H1 (cell line): Measurements from ENCODE around the gene MRFAP1. TPM values are rescaled to one million over a fixed set of nuclear protein-coding genes. Genes with fewer than 3 reads are reported as not detected.

Experiments
- RAD21 ChIP-seq, 2 experiments: IDR thresholded peaks in 1 of 2; conservative IDR thresholded peaks in 1 of 2; 2 replicates each; pipeline ENCODE4 v1.6.1; 2011; ENCODE audit warnings: low read depth in 2 of 2, low read length in 2 of 2, improper control_type of control experiment in 1 of 2, inconsistent platforms in 1 of 2, mild to moderate bottlenecking in 1 of 2, moderate library complexity in 1 of 2
- TEAD4 ChIP-seq: IDR thresholded peaks from 2 replicates; pipeline ENCODE4 v1.6.1; 2012; ENCODE audit warnings: low read depth, low read length, inconsistent platforms, mixed read lengths
- polyA plus RNA-seq, 7 experiments: library from polyadenylated mRNA; depleted of rRNA in 3 of 7; stranded (reverse) in 5 of 7; unstranded in 2 of 7; fragments of >200 nt in 5 of 7; fragments of 200-250 nt in 2 of 7; gene quantifications; 1 replicate in 5 of 7; 2 replicates in 1 of 7; 4 replicates in 1 of 7; pipeline versions ENCODE4 v1.2.1 to v1.2.3, GENCODE V29; 2011 to 2013; ENCODE audit warnings: missing spikeins in 2 of 7, mixed read lengths in 2 of 7
- total RNA-seq: library from RNA; stranded (reverse); fragmentation: NEBNext Ultra II Directional; extraction: Animal tissue kit (Norgen Biotek cat#: 25700); gene quantifications from 2 replicates; pipeline ENCODE4 v1.2.1, GENCODE V29; 2021

The MRFAP1 gene
- total and polyA plus RNA-seq, 2 of the 8 experiments (the other 6 are each of a cell fraction or from before 2014, with no cell fraction given) = 108 to 307 TPM

- TF ChIP-seq RAD21 (IDR thresholded peaks at IDR 0.05 in 1 of 2, conservative IDR thresholded peaks at IDR 0.05 in 1 of 2; ENCODE audit: low read depth in 2 of 2, low read length in 2 of 2) (peak in 1 of 2 experiments; percentile 6; a peak in 1 of 4 replicates), TEAD4 (no peak)
Observed at GRCh38 chr4:6681191-6681590, 40.7 kb downstream of the MRFAP1 start (continued).
